ENCODE measurements around the gene CAMTA1. TPM values are rescaled to one million over a fixed set of nuclear protein-coding genes. Genes with fewer than 3 reads are reported as not detected.

Gene CAMTA1
- polyA plus RNA-seq, 3 donors: 81.9 to 89.8 (median 88.0) TPM

DNA sequence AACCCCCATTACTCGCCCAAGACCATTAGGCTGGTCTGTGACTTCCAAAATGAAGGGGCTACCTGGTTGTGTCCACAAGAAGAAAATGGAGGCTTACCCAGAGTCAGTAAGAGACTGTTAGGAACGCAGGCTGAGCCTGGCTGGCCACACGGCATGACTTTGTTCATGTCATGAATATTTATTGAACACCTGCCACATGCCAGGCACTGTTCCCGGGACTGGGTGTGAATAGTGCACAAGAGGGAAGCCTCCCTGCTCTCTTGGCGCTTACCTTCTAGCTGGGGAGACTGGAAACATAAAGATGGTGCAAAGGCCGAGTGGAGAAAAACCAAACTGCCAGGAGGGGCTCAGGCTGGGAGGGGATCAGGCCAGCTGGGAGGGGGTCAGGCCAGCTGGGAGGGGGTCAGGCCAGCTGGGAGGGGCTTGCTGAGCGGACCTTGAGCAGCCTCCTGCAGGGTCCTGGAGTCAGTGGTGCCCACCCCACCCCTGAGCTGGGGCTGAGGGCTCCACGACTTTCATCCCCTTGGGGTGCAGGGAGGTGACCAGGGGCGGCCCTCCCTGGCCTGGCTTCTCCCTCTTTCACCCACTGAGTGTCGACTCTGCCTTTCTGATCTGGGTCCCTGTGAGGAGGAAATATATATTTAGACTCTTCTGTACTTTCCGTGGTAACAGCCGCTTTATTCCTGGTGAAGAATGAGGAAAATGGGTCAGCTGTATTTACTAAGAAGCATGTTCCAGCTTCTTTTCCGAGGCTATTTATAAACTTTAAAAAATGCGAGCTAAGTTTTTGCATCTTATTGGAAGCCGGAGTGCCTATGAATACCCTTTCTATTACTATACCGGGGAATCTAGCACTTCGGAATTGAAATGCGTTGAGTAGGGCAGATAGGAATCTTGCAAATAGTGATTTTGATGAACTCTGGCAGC is 139.0 kb downstream of the CAMTA1 start:
- no peak for DNase-seq (ENCODE audit: extremely low read depth in 1 of 11, low read depth in 9 of 11, low spot score in 4 of 11)

DNA sequence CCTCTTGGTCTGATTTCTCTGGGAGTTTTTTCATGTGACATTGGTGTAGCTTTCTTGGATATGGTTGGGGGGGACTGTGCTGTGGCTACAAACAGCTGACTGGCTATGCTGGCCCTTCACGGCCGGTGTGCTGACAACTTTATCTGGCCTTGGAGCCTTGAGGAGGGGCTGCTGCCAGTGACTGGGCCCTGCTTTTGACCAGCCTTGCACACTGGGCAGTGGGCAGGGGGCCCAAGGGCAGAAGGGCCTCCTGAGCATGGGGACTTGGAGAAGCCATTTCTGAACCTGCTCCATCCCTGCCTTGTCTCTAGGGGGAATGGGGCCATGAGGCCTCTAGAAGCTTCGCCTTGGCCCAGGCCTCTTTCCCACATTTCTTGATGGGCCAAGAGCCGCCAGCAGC is 139.6 kb downstream of the CAMTA1 start:
- DNase-seq (ENCODE audit: extremely low read depth in 1 of 11, low read depth in 9 of 11, low spot score in 4 of 11): no peak

DNA sequence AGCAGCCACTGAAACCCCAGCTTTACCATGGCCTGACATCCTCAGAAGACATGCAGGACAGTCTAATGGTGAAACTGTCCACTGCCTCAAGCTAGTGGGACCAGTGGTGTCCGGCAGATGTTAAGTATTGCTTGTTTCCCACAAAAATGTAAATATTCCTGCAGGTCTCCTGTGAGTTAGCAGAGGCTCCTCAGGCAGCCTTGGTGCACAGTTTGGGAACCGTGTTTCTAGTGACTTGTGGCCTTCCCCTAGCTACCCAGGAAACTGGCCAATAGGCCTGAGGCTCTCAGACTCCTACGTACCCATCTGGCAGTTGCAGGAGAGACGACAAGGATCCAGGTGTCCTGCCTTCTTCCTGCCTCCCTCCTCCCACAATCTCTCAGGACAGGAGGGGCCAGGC is 142.4 kb downstream of the CAMTA1 start:
- no peak for DNase-seq (ENCODE audit: extremely low read depth in 1 of 11, low read depth in 9 of 11, low spot score in 4 of 11)

DNA sequence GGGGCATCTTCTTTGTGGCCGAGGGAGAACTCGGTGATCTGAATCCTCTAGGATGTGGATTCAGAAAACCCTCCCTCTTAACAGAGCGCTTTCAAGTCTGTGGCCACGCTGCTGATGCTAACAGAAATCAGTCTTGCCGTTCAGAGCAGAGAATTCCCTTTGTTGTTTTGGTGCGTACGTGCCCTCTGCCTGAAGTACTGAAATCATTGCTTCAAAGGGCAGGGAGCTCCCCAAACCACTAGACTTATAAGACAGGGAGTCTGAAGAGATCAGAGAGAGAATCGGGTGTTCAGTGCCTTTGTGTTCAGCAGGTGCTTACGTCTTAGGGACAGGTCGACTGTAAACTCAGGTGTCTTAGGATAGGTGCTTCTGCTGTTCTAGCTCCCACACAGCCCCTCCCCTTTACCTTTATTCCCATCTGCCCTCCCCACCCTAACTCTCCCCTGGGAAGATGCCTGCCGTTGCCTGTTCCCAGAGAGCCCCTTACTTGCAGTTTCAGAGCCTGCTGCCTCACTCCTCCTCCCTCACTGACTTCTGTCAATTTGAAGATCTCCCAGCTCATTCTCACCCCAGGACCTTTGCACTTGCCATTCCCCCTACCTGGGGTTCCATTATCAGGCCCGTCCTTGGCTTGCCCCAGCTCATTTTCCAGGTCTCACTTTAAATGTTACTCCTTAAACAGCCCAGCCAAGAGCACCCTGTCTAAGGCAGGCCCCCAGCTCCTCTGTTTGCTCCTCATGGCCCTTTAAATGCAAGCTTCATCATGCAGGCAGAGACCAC is 143.0 kb downstream of the CAMTA1 start:
- DNase-seq (ENCODE audit: extremely low read depth in 1 of 11, low read depth in 9 of 11, low spot score in 4 of 11): no peak

DNA sequence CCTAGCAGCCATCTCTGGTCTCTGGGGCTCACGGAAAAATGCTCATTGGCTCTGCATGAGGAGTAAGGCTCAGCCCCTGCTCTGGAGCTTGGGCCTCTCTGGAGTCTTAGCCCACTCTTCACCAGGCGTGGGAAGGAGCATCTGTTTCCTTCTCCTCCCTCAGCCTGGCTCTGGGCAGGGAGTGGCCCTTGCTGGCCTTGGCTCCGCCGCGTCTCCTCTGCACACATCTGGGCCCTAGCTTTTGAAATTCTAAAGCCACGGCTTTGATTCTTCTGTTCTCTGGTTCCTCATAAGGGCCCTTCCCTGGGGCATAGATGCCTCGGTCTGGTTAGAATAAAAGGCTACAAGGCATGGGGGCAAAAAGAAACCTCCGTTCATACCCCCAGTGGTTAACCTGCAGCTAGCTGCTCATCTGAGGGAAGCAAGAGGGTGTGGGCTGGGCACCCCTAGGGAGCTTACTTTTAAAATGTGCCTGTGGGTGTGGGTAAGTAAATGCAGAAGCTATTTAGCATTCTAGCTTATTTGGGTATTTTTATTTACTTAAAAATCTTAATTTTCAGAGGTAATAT is 145.6 kb downstream of the CAMTA1 start:
- DNase-seq (ENCODE audit: extremely low read depth in 1 of 11, low read depth in 9 of 11, low spot score in 4 of 11): no peak

DNA sequence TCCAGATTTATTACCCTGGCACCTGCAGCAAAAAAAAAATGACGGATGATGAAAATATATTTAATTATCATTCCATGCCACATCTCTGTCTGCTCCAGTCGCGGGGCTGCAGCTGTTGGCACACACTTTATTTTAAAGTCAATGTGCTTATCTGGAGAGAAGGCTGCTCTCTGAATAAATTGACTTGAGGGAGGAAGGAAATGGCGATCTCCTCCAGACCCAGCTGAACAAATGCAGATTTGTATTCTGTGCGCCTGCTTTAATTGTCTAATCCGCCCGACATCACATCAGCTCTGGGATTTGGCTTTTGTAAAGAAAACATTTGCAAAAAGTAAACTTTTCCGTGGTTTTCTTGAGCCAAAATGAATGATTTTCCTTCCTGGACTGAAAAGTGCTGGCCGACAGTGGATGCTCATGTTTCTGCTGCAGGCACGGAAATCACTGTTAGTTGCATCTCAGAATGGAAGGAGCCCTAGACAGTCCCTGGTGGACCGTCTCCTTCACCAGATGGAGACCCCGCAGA is 150.2 kb downstream of the CAMTA1 start:
- no peak for DNase-seq (ENCODE audit: extremely low read depth in 1 of 11, low read depth in 9 of 11, low spot score in 4 of 11)

DNA sequence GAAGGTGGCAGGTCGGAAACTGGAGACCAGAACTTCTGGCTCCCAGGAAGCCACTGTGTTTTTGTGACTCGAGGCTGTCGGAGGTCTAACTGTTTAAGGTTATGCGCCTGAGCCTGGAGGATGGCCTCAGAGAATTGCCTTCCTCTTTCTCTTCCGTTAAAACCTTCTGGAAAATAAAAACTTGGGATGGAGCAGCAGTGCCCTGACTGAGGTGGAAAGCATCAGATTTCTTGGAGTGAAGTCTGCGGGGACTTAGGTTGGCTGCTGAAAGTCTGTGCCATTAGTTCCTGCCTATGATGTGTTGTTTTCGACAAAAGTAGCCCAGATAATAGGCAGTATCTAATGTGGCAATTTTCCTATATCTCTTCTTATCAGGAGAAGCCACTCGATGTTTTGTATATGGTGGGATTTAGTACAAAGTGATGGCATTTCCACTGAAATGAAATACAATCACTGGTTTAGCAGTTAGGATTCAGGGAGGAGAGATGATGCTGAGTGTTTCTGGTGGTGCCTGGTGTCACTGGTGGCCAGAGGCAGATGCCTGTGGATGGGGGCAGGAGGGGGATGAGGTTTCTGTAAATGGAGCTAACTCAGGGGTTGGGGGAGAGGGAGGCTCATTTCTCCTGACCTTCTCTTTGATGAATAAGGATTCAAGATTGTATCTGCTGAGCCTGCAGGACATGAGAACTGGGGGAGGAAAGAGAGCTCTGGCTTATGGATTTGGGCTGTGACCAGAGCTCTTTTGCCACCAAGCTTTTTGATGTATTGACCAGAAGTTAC is 150.8 kb downstream of the CAMTA1 start:
- no peak for DNase-seq (ENCODE audit: extremely low read depth in 1 of 11, low read depth in 9 of 11, low spot score in 4 of 11)

DNA sequence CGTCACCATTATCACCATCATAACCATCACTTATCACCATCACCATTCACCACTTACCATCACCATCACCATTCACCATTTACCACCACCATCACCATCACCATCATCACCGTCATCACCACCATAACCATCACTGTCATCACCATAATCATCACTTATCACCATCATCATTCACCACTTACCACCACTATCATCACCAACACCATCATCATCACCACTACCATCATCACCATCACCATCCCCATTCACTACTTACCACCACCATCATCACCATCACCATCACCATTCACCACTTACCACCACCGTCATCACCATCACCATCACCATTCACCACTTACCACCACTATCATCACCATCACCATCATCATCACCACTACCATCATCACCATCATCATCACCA is 151.8 kb downstream of the CAMTA1 start:
- no peak for DNase-seq (ENCODE audit: extremely low read depth in 1 of 11, low read depth in 9 of 11, low spot score in 4 of 11)

DNA sequence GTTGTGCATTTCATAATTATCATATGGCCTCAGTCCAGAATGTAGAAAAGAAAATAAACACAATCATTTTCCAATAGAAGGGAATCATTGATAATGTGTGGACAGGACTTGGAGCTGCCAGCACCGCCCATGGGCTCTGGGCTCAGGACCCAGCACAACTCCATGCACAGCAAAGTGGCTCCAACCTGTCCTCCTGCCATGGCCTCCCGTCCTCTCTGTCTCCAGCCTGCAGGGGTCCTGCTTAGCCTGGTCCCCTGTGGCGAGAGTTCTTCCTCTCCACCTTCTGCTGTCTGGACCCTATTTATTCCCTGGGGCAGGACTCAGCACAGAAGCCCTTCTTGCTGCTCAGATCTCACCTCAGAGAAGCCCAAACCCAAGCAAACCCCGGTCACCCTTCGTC is 154.1 kb downstream of the CAMTA1 start:
- DNase-seq (ENCODE audit: extremely low read depth in 1 of 11, low read depth in 9 of 11, low spot score in 4 of 11): no peak

DNA sequence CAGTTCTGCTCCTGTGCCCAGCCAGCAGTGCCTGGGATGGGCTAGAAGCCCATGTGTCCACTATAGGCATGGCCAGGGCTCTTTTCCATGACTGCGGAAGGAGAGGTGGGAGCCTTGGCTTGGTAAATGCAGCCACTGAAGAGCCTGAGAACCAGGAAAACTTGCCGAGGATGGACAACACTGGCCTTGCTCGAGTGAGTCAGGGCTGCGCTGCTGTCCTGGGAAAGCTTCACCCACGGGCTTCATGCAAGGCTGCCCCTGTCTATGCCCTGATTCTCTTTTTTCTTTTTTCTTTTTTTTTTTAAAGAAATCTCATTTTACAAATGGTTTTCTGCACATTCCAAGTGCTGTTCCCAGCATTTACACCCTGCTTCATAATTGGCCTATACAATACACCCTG is 156.5 kb downstream of the CAMTA1 start:
- no peak for DNase-seq (ENCODE audit: extremely low read depth in 1 of 11, low read depth in 9 of 11, low spot score in 4 of 11)

DNA sequence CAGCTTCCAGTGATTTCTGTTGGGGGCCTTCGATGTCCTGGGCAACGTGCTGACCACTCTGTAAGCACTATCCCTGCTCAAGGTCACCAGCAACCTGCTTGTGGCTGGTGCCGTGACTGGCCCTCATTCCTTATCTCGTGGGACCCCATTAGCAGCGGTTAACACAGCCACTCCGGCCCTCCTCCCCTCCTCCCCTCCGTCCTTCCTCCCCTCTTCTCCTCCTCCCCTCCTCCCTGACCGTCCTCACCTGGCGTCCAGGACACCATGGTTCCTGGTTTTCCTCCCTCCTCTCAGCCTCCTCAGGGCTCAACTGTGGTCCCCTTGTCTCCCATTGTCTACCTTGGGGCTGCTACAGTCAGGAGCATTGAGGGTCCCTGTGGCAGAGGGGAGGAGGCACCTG is 157.7 kb downstream of the CAMTA1 start:
- DNase-seq (ENCODE audit: extremely low read depth in 1 of 11, low read depth in 9 of 11, low spot score in 4 of 11): no peak

DNA sequence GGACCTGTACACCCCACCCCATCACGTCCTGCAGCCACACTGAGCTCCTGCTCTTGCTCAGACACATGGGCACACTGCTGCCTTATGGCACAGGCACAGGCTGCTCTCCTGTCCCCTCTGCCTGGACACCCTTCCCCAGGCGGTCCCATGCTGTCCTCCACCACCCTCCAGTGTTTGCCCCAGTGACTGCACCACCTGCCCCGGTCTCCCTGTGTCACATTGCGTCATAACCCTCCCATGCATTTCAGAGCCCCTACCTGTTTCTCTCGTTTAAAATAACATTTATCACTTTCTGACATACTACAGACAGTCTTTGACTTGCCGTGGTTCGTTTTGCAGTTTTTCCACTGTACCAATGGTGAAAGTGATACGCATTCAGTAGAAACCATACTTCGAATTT is 159.2 kb downstream of the CAMTA1 start:
- no peak for DNase-seq (ENCODE audit: extremely low read depth in 1 of 11, low read depth in 9 of 11, low spot score in 4 of 11)

DNA sequence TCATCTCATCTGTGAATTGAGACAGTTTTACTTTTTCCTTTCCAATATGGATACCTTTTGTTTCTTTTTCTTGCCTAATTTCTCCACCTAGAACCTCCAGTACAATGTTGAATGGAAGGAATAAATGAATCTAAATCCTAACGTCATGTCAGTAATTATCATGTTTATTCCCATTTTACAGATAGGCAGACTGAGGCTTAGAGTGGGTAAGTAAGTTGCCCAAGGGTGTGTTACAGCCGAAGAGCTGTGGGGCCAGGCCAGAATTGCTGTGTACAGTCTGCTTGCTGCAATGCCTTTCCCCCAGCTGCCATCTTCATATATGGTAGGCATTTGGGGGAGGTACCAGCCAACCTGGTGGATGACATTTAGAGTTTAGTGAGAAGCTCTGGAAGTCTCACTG is 162.7 kb downstream of the CAMTA1 start:
- no peak for DNase-seq (ENCODE audit: extremely low read depth in 1 of 11, low read depth in 9 of 11, low spot score in 4 of 11)

DNA sequence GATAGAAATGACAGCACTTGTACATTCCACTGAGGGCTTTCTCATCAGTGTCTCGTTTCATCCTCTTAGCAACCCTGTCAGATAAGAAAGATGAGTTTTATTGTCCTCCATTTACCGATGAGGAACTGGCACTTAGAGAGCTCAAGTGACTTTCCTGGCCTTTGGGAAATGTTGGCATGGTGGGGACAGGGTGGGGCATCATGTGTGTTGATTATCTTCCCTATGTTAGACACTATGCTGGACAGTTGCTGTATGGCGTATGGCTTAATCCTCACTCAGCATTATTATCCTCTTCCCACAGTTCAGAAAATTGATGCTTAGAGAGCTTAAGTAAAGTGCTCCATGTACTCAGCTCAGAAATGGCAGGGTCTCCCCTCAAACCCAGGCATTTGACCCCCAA is 163.2 kb downstream of the CAMTA1 start:
- DNase-seq (ENCODE audit: extremely low read depth in 1 of 11, low read depth in 9 of 11, low spot score in 4 of 11): no peak

DNA sequence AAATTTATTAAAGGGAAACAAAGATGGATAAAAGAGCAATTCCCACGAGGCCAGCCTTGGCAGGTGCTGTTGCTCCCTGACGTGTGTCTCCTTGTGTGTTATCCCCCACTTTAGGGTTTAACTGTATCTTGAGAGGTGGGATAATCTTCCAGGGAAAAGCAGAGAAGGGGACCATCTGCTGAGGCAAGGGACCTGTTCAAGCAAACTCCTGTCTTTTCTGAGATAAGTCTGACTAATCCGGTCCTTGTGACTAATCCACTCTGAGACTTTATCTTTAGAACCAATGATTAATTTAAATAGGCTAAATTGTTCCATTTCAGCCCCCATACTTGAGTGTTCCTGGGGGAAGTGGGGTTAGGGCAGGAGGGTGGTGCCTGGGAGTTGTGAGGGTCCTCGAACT is 163.6 kb downstream of the CAMTA1 start:
- no peak for DNase-seq (ENCODE audit: extremely low read depth in 1 of 11, low read depth in 9 of 11, low spot score in 4 of 11)

DNA sequence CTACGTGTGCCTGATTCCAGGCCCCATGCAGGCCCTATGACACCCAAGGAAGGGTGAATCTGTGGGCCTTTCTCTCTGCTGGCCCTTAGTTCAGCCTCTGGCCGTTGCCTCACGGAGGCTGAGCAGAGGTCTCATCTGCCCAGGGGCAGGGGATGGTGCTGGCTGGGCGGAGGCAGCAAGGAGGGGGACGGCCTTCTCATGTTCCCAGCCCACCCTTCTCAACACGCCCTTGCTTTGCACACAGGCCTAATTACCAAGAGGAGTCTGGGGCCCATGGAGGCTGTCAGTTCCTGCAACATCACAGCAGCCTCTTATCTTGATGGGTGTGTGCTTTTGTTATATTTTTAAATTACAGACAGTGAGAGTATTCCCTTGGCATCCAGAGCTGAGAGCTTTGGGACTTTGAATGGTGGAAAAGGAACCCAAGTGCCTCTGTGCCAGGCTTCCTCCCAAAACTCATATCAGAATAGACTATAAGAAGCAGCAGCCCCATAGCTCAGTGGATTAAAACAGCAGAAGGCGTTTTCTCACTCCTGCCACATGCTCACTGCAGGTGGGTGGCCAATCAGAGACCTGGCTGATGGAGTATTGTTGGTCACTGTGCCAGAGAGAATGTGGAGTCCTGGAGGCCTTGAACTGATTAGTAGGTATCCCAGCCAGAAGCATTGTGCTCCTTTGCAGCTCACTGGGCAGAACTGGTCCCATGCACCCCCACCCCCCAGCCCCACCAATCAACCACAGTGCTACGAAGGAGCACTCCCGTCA is 164.9 kb downstream of the CAMTA1 start:
- no peak for DNase-seq (ENCODE audit: extremely low read depth in 1 of 11, low read depth in 9 of 11, low spot score in 4 of 11)

DNA sequence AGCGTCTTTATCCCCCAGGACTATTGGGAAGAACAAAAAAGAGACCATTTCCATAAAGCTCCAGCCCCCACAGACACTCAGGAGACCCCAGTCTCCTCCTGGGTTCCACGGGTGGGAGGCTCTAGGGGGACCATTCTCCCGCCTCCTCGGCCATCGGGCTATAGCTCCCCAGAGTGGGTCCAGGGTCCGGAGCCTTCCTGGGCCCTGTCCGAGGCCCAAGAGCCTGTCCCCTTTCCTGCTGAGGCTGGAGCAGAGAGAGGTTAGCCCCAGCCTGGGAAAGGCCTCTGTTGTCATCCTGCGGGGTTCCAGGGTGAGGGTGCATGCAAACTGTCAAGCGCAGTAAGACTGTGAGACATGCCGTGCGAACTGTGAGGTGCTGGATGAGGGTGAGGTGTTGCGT is 166.3 kb downstream of the CAMTA1 start:
- no peak for DNase-seq (ENCODE audit: extremely low read depth in 1 of 11, low read depth in 9 of 11, low spot score in 4 of 11)

DNA sequence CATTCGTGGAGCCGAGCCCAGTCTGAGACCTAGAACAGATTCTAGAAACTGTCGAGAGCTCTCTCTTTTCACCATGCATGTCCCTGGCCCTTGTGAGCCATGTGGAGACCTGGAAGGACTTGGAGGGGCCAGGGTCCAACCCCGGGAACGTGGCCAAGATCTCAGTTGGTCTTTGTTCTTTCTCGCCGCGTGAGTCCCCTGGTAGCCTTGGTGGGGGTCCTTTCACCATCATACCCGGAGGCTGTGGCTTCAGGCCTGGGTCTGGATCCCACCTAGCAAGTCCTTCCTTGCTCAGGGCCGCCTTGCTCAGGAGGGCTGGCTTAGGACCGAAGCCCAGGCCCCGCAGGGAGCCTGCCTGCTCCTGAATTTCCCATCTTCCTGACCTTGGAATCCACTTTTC is 168.0 kb downstream of the CAMTA1 start:
- DNase-seq (ENCODE audit: extremely low read depth in 1 of 11, low read depth in 9 of 11, low spot score in 4 of 11): no peak
